NAMALWA (cell line): Measurements from ENCODE around the gene RHO.
"Not testable (repeated sequence)": the region's sequence is repeated elsewhere in the genome, so short reads cannot be mapped to it uniquely, and the experiment has no call there.

Experiments used
- DNase-seq: peaks from one replicate; pipeline ENCODE4 v3.0.0-alpha.2; 2015; ENCODE audit warnings: low spot score

The RHO gene

DNA sequence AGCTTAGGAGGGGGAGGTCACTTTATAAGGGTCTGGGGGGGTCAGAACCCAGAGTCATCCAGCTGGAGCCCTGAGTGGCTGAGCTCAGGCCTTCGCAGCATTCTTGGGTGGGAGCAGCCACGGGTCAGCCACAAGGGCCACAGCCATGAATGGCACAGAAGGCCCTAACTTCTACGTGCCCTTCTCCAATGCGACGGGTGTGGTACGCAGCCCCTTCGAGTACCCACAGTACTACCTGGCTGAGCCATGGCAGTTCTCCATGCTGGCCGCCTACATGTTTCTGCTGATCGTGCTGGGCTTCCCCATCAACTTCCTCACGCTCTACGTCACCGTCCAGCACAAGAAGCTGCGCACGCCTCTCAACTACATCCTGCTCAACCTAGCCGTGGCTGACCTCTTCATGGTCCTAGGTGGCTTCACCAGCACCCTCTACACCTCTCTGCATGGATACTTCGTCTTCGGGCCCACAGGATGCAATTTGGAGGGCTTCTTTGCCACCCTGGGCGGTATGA lies at the start of gene RHO:
TSS of gene RHO (plus strand) at position 51 of the 512 bp plus-strand sequence. CDS start at position 146, 95 bp downstream.
- DNase-seq = no peak

DNA sequence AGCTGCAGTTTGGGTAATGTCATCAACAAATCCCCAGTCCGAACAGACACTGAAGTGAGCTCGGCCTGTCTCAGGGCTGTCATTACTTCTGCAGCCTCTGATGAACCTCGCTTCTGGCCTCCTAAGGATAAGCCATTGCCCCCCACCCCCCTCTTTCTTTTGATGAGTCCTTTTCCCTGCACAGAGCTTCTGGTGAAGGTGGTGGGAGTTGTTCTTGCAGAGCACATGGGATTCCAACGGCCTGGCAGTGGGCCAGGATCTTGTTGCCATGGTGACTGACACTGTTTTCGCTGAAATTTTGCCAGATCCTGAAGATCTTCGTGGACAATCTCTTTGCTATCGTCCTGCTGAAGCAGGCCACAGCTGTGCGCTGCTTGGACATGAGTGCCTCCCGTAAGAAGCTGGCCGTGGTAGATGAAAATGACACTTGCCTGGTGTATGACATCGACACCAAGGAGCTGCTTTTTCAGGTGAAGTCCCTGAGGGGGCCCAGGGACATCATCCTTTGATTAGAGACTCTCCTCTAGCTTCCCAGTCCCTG lies 47.1 kb upstream of the RHO start:
- DNase-seq = not testable (repeated sequence)

DNA sequence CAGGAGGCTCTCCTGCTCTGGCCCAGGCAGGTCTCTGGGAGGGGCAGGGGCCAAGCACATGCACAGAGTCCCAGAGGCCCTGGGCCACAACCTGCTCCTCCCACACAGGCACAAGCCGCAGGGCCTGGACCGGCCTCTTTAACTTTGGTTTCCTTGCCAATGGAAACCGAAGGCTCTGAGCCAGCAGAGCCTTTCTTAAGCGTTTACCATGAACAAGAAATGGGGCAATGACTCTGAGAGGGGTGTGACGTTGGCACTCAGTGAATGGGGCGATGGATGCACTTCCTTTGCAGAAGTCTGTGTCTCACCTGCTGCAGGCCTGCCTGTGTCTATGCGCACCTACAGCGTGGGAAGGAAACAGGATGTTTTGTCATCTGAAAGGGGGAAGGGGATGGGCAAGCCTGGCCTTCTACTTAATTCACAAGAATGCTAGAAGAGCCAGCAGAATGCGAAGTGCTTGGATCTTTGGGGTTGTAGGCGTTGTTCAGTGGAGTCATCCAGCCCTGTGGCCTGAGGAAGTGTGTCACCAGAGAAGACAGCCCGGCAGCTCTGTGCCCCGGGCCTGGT lies 46.6 kb upstream of the RHO start:
- no peak for DNase-seq

DNA sequence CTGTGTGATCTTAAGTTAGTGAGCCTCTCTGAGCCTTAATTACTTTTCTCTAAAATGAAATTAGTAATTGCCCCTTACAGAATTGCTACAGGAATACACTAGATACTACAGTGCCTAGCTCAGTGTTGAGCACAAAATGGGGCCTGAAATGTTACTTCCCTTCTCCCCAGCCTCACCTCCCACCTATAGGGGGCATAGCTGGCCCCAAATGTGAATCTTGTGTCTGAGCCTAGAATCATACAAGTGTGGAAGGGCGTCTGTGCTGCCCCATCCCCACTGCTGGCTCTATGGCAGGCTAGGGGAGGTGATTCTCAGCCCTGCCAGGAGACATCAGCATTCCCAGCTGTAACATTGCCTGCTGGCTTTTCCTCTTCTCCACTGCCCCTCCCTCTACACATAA lies 45.7 kb upstream of the RHO start:
- DNase-seq = peak; percentile 50

DNA sequence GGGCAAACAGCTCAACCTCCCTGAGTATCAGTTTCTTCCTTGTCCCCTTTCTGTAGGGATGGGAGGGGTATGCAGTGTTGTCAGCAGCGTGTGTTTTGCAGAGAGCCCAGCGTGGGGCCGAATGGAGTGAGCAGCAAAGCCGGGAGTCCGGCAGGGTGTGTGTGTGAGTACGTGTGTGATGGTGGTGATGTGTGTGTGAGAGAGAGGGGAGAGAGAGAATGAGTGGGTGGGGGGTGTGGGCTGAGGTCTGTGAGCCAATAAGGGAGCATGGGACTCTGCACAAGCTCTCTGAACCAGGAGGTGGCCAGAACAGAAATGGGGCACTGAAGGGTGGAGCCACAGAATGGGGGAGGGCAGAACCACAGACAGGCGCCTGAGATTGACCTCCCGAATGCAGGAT lies 44.6 kb upstream of the RHO start:
- no peak for DNase-seq

DNA sequence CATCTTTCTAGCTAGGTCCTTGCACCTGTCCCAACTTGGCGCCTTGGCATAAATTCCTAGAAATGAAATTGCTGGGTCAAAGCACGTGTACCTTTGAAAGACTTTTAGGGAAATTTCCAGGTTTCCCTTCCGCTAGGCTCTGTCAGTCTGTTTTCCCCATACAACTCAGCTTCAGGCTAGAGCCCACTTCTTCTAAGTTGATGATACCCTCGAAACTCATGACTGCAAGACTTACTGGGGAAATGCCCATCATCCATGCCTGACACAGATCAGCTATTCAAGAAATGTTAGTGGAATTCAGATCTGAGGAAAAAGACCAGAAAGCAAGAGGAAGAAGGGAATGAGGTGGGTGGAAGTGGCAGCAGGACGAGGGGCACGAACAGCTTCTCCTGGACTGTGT lies 43.3 kb upstream of the RHO start:
- not testable (repeated sequence) for DNase-seq

DNA sequence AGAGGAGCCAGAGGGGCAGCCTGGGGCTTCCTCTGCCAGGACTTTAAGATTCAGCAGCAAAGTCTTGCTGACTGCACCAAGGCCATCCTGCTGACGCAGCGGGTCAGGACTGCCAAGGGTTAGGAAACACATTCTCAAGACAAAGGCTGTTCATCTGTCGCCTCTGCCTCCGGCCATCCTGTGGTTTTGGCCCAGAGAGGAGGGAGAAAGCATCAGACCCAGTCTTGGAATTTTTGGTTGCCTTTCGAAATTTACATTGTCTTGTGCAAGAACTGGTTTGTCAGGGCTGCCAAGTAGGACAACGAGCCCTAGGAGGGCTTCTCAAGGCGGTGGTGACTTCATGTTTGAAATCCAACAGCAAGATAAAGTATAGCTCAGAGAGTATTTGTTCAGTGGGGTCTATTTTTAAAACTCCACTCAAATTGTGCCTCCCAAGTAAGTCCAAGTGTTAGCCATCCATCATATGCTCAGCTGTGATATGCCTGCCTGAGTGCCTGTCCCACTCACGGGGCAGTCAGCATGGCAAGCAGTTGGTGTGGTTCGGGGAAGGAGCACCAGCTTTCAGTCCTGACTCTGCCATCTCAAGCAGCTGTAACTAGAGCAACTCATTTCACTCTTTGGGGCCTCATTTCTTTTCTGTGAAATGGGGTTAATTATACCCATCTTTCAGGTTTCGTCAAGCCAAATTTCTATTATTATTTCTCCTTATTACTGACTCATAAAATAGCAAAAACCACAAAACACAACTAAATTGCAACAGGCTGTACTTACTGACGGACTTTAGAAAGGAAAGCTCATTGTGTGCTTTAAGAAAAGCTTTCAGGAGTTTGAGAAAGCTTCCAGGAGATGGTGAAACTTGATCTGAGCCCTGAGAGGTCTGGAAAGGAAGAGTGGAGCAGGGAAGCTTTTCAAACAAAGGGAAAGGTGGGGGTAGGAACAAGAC lies 42.4 kb upstream of the RHO start:
- DNase-seq = no peak

DNA sequence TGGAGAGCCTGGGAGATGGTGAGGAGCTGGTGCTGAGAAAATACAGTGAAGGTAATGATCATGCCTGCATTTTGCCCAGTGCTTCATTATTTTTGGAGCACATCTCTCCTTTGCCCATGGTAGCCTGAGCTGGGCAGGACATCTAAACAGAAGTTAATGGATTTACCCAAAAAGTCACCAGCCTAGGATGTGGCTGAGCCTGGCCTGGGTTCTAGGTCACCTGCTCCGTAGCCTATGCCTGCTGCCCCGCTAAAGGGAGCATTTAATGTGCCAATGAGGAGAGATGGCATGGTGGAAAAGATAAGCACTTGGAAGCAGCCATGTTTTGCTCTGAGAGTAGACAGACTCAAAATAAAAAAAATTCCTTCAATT lies 41.8 kb upstream of the RHO start:
- DNase-seq = no peak

DNA sequence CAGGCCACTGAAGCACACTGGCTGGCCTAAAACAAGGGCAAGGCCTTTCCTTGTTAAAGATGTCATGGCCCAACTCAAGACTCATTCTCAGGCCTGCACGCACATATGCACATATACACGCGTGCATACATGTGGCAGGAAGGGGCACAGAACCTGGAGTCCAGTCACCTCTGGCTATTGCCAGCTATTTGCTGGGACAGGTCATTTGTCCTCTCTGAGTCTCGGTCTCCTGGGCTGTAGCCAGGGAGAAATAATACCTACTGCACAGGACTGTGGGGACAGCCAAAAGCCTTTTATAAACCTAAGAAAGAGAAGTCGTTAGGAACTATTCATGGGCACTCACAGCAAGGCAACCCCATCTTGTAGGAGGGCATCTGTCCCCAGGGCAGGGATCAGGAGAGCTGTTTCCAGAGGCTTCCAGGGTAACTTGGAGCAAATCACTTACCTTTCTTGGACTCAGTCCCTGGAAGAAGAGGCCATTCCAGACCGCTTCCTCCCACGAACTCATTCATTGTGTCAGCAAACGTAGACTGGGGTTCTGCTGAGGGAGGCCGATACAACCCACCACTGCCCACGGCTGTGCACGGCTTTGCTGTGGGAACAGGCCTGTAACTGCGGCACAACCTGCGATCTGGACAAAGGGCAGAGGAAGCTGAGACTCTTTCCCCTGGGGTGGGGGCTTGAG lies 41.1 kb upstream of the RHO start:
- no peak for DNase-seq

DNA sequence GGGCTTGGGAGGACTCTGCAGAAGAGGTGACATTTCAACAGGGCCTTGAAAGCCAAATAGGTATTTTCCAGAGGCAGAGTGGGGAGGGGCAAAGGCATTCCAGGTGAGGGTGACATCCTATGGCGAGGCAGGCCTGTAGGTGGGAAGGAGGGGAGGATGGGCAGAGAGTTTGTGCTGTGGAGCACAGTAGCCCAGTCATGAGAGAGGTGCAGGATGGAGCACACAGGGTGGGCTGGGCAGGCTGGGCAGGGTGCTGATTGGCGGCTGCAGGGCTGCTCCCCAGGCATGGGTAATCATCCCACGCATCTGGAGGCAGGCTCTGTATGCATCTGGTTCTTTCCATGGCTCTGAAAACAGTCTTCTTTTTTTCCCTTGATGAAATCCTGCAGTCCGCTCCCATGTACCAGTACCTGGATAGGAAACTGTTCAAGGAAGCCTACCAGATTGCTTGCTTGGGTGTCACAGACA lies 40.5 kb upstream of the RHO start:
- not testable (repeated sequence) for DNase-seq

DNA sequence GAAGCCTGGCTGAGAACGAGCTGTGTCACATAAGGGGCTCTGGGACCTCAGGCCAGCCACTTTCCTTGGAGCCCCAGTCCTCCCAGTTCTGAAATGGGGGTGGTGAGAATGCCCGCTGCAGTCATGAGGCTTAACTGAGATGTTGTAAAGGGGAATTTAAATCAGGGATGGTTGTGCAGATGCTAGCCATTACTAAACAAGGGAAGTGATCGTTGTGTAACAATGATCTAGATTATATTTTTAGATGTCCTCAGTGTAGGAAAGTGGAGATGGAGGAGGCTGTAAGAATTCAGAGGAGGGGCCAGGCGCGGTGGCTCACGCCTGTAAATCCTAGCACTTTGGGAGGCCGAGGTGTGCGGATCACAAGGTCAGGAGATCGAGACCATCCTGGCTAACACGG lies 39.2 kb upstream of the RHO start:
- DNase-seq = not testable (repeated sequence)

DNA sequence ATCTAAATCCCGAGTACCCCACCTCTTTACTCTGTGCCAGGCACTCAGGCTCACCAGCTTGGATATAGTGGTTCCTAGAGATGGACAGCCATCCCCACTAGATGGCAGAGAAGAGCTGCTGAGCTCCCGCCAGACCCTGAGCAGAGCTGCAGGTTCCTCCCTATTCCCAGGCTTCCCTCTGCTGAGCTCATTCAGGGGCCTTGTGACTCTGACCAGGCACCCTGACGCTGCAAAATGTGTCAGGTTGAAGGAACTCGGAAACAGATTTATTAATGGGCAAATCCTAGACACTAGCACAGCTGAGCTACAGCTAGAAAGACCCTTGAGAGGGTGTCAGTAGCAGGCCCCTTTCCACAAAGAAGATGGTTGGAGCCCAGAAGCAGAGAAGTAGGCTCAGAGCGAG lies 38.2 kb upstream of the RHO start:
- DNase-seq = peak; percentile 78

DNA sequence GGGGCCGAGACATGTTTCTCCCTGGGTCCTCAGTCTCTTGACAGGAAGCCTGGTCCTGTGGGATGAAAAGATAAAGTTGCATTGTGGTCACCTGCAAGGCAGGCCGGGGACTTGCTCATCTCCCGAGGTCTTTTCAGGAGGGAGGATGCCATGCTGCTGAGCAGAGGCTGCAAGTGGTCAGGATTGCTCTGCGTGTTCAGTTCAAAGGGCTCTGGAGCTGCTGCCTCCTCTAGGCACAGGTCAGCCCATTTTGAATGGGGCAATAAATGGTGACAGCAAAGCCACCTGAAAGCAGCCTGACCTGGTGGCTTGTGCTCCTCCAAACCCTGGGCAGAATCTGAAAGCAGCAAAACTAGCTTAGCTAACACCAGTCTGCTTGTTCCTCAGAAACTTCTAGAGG lies 37.4 kb upstream of the RHO start:
- not testable (repeated sequence) for DNase-seq

DNA sequence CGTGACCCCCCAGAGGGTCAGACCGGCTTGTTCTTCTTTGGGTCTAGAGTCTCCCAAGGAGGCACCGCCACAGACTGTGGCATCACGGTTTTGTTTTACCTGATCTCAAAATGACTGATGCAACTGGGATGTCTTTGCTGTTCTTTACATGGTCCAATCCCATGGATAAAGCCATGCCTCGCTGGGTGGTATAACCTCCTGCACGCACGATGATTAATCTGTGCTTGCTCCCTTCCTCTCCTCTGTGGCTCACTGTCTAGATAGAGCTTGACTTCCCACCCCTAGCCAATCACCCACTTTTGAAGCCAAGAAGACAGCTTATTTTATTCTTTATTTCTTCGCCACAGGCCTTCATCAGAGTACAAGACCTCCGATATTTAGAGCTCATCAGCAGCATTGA lies 36.6 kb upstream of the RHO start:
- no peak for DNase-seq

DNA sequence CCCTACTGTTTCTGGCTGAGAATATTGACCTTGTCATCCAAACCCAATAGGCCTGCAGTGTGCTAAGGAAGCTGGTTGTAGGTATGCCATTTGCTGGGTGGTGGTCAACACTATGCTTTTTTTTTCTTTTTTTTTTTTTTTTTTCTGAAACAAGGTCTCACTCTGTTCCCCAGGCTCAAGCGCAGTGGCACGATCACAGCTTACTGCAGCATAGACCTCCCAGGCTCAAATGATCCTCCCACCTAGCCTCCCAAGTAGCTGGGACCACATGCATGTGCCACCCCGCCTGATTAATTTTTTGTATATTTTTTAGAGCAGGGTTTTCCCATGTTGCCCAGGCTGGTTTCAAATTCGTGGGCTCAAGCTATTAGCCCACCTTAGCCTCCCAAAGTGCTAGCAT lies 35.7 kb upstream of the RHO start:
- DNase-seq = no peak

DNA sequence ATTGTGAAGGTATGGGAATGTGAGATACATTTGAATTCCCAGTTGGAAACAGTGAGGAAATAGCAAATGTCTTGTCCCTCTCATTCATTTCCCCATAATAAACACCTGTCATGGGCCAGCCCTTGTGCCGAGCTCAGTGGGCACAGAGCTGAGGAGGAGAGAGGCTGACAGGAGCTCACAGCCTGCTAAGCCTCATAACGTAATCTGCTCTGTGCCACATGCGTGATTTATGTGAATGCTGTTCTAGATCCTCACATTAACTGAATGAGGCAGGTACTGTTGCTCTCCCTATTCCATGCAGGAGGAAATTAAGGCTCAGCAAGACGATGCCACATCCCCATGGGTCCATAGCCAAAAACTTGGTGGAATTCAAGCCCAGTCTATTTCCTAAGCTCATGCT lies 35.2 kb upstream of the RHO start:
- DNase-seq = no peak

DNA sequence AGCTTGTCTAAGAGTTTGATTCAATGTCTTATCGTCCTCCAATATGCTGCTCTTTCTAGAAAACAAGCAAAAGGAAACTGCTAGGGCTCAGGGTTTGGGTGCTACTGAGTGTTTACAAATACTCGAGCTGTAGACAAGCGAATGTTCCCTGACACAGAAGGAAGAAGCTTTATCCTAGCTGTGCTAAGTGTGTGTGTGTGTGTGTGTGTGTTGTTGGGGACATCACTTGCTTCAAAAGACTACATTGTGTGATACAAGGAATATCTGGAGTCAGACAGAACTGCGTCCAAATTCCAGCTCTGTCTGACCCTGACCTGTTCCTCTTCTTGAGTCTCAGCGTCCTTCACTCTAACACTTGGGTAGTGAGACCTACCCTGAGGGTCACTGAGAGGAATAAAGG lies 33.9 kb upstream of the RHO start:
- not testable (repeated sequence) for DNase-seq

DNA sequence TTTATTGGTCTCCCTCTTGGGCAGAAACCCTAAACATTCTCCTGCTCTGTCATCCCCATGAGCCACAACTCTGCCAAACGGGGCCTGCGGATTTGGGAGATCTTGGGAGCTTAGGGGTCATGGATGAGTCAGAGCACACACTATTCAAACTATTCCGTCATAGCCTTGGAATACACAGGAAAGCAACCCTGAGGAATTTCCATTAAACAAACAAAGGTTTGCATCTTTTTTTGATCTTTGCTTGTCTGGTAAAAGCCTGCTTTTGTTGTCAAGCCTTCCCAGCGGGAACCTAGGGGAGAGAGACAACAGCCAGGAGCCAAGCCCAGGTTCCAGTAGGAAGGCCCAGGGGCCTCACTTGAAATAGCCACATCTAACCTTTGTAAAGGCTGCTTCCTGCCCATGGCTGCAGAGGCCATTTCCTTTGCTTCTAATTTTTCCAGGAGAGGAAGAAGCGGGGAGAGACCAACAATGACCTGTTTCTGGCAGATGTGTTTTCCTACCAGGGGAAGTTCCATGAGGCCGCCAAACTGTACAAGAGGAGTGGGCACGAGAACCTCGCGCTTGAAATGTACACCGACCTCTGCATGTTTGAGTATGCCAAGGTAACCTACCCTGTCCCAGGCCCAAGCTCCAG lies 33.3 kb upstream of the RHO start:
- not testable (repeated sequence) for DNase-seq

DNA sequence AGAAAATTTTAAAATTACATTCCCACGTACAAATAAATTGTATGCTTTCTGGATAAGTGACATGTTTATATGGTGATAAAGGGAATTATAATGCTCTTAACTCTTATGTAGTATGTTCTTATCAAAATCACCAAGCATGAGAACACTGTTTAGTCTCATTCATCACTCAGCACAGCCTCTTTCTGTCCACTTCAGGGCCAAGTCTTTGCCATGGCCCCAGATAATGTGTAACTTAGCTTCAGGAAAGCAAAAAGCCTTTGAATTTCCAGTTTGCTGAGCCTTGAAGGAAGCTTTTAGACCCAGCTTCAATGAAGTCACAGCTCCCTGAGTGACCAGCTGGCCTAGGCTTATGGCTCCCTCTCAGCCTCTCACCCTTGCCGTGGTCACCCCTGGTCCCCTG lies 30.6 kb upstream of the RHO start:
- not testable (repeated sequence) for DNase-seq

DNA sequence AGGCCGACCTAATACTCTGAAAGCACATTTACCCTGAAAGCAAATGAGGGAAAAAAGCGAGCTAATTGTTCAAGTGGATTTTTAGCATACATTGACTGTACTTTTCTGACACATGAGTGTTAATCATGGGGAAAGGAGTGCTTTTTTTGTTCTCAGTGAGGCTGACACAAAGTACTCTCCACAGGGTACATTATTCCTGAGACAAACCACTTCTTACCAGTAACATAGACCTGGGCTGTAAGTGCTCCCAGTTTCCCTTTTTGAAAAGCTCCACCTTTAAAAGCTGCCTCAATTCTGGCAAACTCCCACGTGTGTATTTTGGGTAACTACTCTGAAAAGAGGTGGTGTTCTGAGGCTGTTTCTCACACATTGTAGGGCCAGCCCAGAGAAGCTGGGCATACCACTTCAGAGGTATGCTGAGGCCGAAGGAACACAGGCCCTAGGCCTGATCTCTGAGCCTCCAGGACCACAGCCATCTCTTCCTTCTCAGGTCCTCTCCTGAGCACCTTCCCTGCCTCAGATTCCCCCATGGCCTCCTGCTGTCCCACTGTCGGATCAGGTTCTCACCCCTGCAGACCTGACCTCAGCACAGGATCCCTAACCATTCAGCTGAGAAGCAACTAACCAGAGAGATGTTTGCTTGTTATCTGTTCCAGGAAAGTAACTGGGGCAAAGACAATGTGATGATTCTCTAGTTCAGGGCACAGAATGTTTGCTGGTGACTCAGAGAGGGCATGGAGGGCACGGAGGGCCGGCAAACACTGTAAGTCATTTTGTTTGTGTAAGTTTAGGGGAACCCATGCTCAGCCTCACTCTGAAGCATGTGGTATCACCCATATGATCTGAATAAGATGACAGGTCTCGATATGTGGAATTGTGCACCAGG lies 29.6 kb upstream of the RHO start:
- not testable (repeated sequence) for DNase-seq
